RPMI8226 (cell line): Measurements from ENCODE around the gene KRTAP5-9.
"Not testable (repeated sequence)": the region's sequence is repeated elsewhere in the genome, so short reads cannot be mapped to it uniquely, and the experiment has no call there.

Experiments used
- DNase-seq: peaks from one replicate; pipeline ENCODE4 v3.0.0-alpha.2; 2015

KRTAP5-9 gene

DNA sequence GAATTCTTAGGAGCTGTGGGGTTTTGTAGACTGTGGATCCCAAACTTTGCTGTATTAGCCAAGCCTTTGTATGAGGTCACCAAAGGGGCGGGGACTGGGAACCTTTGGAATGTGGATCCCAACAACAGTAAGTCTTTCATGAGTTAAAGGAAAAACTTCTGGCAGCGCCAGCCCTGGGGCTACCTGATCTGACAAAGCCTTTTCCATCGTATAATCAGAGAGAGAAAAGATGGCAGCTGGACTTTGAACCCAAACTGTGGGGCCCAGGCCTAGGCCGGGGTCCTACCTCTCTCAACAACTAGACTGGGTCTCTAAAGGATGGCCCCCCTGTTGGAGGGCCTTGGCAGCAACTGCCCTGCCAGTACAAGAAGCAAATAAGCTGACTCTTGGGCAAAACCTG, 40.1 kb downstream of the KRTAP5-9 start:
- not testable (repeated sequence) for DNase-seq

DNA sequence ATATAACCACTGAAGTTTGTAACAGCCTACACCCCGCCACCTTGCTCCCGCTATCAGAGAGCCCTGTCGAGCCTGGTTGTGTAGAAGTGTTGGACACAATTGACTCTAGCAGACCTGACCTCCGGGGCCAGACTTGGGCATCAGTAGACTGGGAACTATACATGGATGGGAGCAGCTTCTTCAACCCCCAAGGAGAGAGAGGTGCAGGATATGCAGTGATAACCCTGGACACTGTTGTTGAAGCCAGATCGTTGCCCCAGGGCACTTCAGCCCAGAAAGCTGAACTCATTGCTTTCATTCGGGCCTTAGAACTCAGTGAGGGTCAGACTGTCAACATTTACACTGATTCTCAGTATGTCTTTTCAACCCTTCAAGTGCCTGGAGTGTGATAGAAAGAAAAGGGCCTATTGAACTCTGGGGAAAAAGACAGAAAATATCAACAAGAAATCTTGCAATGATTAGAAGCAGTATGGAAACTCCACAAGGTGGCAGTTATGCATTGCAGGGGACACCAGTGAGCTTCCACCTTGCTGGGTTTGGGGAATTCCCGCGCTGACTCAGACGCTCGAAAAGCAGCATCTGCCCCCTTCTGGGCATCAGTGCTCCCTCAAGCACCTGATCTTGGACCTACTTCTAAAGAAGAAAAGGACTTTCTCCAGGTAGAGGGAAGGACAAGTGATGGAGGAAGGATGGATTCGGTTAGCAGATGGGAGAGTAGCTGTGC, 40.8 kb downstream of the KRTAP5-9 start:
- peak; percentile 66 for DNase-seq

DNA sequence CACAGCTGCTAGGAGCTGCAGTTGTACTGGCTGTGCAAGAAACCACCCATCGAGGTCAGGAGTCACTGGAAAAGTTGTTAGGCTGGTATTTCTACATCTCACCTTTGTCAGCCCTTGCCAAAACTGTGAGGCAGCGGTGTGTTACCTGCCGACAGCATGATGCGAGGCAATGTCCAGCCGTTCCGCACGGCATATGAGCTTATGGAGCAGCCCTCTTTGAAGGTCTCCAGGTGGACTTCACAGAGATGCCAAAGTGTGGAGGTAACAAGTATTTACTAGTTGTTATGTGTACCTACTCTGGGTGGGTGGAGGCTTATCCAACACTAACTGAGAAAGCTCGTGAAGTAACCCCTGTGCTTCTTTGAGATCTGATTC, 41.3 kb downstream of the KRTAP5-9 start:
- not testable (repeated sequence) for DNase-seq
